ENCODE results near the gene GABRB2. TPM values are rescaled to one million over a fixed set of nuclear protein-coding genes. Genes with fewer than 3 reads are reported as not detected.
"Not testable (repeated sequence)": the region's sequence is repeated elsewhere in the genome, so short reads cannot be mapped to it uniquely, and the experiment has no call there.

GABRB2 gene
- total RNA-seq, 2 donors from 2014 or later: not detected

DNA sequence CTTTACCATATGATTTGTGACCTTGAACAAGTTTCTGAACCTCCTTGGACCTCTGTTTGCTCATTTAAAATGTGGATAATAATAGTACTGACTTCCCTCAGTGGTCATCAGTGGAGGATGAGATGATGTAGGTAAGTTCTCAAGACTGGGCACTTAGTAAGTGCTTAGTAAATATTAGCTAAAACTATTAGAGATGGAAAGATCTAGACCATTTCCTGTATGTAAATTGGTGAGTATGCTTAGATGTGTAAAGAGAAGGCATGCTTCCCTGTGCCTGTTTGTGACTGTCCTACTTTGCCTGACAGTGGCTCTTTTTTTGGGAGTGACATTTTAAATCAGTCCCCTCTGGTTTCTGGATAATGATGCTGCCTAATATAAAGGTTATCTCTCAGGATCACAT is 288.1 kb downstream of the GABRB2 start:
- ATAC-seq (no peak), DNase-seq (ENCODE audit: low spot score in 2 of 2) (no peak)
- Mint-ChIP-seq H3K9me3 (peaks cover 0 to 4% of the 10 kb centered on the region in 2 donors), H3K27ac (no peak overlapping the region), H3K36me3 (no peaks in the 10 kb centered on the region)

DNA sequence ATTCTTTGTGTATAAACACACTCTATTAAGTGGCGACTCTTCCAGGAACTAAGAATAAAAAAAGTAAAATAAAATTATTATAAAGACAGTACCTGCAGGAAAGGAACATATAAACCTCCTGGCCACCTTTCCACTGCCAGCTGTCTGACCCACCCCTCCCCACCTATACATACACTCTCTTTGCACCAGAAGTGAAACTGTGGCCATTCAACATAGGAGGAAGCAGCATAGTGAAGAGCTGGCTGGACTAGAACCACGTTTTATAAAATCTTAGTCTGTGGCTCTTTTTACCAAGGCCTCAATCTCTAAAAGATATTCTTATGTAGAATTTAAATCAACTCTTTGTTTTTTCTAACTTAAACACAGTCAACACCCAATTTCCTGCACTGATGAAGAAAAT is 289.6 kb downstream of the GABRB2 start:
- Mint-ChIP-seq H3K27ac (no peak overlapping the region), H3K36me3 (no peaks in the 10 kb centered on the region), H3K9me3 (peaks cover 0 to 4% of the 10 kb centered on the region in 2 donors)
- ATAC-seq (no peak), DNase-seq (ENCODE audit: low spot score in 2 of 2) (no peak)

DNA sequence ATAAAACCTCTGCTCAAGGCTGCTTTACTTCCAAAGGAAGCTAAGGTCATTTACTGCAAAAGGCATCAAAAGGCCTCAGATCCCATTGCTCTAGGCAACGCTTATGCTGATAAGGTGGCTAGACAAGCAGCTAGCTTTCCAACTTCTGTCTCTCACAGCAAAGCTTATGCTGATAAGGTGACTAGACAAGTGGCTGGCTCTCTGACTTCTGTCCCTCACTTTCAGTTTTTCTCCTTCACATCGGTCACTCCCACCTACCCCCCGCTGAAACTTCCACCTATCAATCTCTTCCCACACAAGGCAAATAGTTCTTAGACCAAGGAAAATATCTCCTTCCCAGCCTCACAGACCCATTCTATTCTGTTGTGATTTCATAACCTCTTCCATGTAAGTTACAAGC is 293.6 kb downstream of the GABRB2 start:
- not testable (repeated sequence) for DNase-seq (ENCODE audit: low spot score in 2 of 2); ATAC-seq; H3K27ac Mint-ChIP-seq; H3K36me3 Mint-ChIP-seq
- peaks cover 11 to 13% of the 10 kb centered on the region in 2 donors for H3K9me3 Mint-ChIP-seq

DNA sequence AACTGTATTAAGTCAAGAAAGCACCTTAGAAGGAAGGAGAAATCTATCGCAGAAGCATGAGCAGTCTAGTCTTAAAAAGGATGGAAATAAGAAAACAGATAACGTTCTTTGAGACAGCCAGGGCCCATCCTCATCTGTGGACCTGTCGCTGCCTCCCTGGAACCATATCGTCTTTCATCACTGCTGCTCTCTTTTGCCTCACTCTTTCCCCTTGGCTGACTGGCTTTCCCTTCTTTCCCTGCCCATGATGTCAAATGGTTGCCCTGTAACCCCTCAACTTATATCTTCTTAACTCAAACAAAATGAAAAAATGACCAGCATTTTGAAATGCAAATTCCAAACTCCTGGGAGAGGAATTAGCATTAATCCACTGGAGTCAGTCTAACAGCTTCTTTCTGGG is 299.8 kb downstream of the GABRB2 start:
- Mint-ChIP-seq H3K36me3 (peaks cover 0 to 4% of the 10 kb centered on the region in 2 donors), H3K27ac (no peak overlapping the region), H3K9me3 (peaks cover 12 to 16% of the 10 kb centered on the region in 2 donors)
- ATAC-seq: no peak
- no peak for DNase-seq (ENCODE audit: low spot score in 2 of 2)

DNA sequence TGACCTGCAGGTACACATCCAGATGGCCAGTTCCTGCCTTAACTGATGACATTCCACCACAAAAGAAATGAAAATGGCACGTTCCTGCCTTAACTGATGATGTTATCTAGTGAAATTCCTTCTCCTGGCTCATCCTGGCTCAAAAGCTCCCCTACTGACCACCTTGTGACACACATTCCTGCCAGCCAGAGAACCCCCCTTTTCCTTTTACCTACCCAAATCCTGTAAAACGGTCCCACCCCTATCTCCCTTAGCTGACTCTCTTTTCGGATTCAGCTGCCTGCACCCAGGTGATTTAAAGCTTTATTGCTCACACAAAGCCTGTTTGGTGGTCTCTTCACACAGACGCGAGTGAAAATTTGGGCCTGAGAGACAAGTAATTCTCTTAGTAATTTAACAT is 300.7 kb downstream of the GABRB2 start:
- not testable (repeated sequence) for DNase-seq (ENCODE audit: low spot score in 2 of 2); ATAC-seq; H3K27ac Mint-ChIP-seq
- peaks cover 0 to 12% of the 10 kb centered on the region in 2 donors for H3K36me3 Mint-ChIP-seq
- H3K9me3 Mint-ChIP-seq: peaks cover 19 to 23% of the 10 kb centered on the region in 2 donors

Other genes starting within 250 kb of the GABRB2 start
- gene GABRA6, start 139.0 kb upstream of the GABRB2 start, total RNA-seq: not detected